HepG2 (cell line): ENCODE results near the gene TPCN2.

Source experiments
- EP300 ChIP-seq, 3 experiments: sonication (generic) in 1 of 3; formaldehyde crosslinking in 1 of 3; IDR thresholded peaks; 2 replicates each; pipeline versions ENCODE4 v1.5.1 to v1.6.1; 2011 to 2020; ENCODE audit warnings: low read depth in 2 of 3, low read length in 2 of 3, borderline replicate concordance in 1 of 3, improper control_type of control experiment in 1 of 3, mild to moderate bottlenecking in 1 of 3, missing genetic modification reagents in 1 of 3, moderate library complexity in 1 of 3
- HMG20B ChIP-seq: conservative IDR thresholded peaks from 2 replicates; pipeline ENCODE4 v1.6.1; 2016; ENCODE audit warnings: missing genetic modification reagents, missing compliant biosample characterization
- MED1 ChIP-seq: sonication (generic); formaldehyde crosslinking; IDR thresholded peaks from 2 replicates; pipeline ENCODE4 v1.4.0; 2020; ENCODE audit warnings: missing genetic modification reagents
- PHF20 ChIP-seq: sonication (generic); formaldehyde crosslinking; IDR thresholded peaks from 2 replicates; pipeline ENCODE4 v1.5.0; 2020; ENCODE audit warnings: mild to moderate bottlenecking, missing genetic modification reagents
- RBM39 ChIP-seq: fragments of 200-400 bp; formaldehyde crosslinking; IDR thresholded peaks from one replicate; pipeline ENCODE4 v1.6.1; 2018; ENCODE audit warnings: antibody characterized with exemption, mild to moderate bottlenecking, low read depth, low read length; ENCODE audit not compliant: poor library complexity, severe bottlenecking
- TCF7L2 ChIP-seq: IDR thresholded peaks from 2 replicates; pipeline ENCODE4 v1.6.1; 2011; ENCODE audit warnings: mild to moderate bottlenecking, low read depth, low read length, moderate library complexity
- YY1 ChIP-seq: IDR thresholded peaks from 2 replicates; pipeline ENCODE4 v1.6.1; 2011; ENCODE audit warnings: low read length, low read depth, moderate library complexity, mild to moderate bottlenecking; ENCODE audit not compliant: insufficient read depth, insufficient replicate concordance
- ZBTB20 ChIP-seq: sonication (generic); formaldehyde crosslinking; IDR thresholded peaks from 2 replicates; pipeline ENCODE4 v1.8.1; 2023; ENCODE audit warnings: missing genetic modification reagents, low read depth, mild to moderate bottlenecking, borderline replicate concordance
- ZNF263 ChIP-seq: sonication (generic); formaldehyde crosslinking; IDR thresholded peaks from 2 replicates; pipeline ENCODE4 v1.4.0; 2020; ENCODE audit warnings: missing genetic modification reagents
- ZNF652 ChIP-seq: IDR thresholded peaks from 2 replicates; pipeline ENCODE4 v1.6.1; 2016; ENCODE audit warnings: low read depth, borderline replicate concordance
- TF ChIP-seq, protein P1 (sequence below): sonication (generic); formaldehyde crosslinking; IDR thresholded peaks from 2 replicates; pipeline ENCODE4 v1.5.0; 2020; ENCODE audit warnings: mild to moderate bottlenecking, missing genetic modification reagents, moderate library complexity
- TF ChIP-seq, protein P2 (sequence below): IDR thresholded peaks from 2 replicates; pipeline ENCODE4 v1.6.1; 2012; ENCODE audit warnings: low read length, improper control_type of control experiment

DNA sequence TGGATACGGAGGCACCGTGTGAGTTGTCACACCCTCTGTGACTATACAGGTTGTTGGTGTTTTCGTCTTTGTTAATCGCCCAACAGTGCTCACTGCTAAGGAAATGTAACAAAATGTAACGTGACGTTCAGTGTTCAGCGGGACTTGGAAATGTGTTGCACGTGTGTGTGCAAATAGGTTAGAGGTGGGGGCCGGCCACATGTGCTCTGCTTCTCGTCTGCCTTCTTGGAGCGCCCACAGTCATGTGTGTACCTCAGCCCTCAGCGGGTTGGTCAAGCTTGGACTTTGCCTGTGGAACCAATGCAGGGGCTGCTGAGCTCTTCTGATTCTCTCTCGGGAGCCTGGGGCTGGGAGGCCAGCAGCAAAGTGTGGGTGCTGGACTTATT lies 99.6 kb downstream of the TPCN2 start:
- no peak for TF ChIP-seq YY1
- TF ChIP-seq ZNF652 (CRISPR knock-in tag), result no peak
- TF ChIP-seq HMG20B (CRISPR knock-in tag), result no peak
- no peak for TF ChIP-seq RBM39
- TF ChIP-seq, protein P1, sequence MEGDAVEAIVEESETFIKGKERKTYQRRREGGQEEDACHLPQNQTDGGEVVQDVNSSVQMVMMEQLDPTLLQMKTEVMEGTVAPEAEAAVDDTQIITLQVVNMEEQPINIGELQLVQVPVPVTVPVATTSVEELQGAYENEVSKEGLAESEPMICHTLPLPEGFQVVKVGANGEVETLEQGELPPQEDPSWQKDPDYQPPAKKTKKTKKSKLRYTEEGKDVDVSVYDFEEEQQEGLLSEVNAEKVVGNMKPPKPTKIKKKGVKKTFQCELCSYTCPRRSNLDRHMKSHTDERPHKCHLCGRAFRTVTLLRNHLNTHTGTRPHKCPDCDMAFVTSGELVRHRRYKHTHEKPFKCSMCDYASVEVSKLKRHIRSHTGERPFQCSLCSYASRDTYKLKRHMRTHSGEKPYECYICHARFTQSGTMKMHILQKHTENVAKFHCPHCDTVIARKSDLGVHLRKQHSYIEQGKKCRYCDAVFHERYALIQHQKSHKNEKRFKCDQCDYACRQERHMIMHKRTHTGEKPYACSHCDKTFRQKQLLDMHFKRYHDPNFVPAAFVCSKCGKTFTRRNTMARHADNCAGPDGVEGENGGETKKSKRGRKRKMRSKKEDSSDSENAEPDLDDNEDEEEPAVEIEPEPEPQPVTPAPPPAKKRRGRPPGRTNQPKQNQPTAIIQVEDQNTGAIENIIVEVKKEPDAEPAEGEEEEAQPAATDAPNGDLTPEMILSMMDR (CRISPR knock-in tag), result no peak
- TF ChIP-seq, protein P2, sequence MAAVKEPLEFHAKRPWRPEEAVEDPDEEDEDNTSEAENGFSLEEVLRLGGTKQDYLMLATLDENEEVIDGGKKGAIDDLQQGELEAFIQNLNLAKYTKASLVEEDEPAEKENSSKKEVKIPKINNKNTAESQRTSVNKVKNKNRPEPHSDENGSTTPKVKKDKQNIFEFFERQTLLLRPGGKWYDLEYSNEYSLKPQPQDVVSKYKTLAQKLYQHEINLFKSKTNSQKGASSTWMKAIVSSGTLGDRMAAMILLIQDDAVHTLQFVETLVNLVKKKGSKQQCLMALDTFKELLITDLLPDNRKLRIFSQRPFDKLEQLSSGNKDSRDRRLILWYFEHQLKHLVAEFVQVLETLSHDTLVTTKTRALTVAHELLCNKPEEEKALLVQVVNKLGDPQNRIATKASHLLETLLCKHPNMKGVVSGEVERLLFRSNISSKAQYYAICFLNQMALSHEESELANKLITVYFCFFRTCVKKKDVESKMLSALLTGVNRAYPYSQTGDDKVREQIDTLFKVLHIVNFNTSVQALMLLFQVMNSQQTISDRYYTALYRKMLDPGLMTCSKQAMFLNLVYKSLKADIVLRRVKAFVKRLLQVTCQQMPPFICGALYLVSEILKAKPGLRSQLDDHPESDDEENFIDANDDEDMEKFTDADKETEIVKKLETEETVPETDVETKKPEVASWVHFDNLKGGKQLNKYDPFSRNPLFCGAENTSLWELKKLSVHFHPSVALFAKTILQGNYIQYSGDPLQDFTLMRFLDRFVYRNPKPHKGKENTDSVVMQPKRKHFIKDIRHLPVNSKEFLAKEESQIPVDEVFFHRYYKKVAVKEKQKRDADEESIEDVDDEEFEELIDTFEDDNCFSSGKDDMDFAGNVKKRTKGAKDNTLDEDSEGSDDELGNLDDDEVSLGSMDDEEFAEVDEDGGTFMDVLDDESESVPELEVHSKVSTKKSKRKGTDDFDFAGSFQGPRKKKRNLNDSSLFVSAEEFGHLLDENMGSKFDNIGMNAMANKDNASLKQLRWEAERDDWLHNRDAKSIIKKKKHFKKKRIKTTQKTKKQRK, result no peak
- no peak for TF ChIP-seq MED1 (CRISPR knock-in tag)
- TF ChIP-seq ZBTB20 (CRISPR knock-in tag), result no peak
- TF ChIP-seq EP300 (IDR thresholded peaks at IDR 0.05; ENCODE audit: low read depth in 2 of 2, low read length in 2 of 2), result no peak
- TF ChIP-seq EP300 (CRISPR knock-in tag; IDR thresholded peaks at IDR 0.05; ENCODE audit: borderline replicate concordance), result no peak
- no peak for TF ChIP-seq ZNF263
- no peak for TF ChIP-seq TCF7L2
- no peak for TF ChIP-seq PHF20 (CRISPR knock-in tag)
